Urothelium cell line (cell line): Measurements from ENCODE around the gene TMED4.

Experiments used
- DNase-seq: peaks from one replicate; pipeline ENCODE4 v3.0.0; 2011; ENCODE audit warnings: low spot score, mixed read lengths
- FAIRE-seq: peaks from 2 replicates; lab custom pipeline; 2011; peaks lifted over from hg19 to GRCh38; lab: Jason Lieb, UNC

Gene TMED4

DNA sequence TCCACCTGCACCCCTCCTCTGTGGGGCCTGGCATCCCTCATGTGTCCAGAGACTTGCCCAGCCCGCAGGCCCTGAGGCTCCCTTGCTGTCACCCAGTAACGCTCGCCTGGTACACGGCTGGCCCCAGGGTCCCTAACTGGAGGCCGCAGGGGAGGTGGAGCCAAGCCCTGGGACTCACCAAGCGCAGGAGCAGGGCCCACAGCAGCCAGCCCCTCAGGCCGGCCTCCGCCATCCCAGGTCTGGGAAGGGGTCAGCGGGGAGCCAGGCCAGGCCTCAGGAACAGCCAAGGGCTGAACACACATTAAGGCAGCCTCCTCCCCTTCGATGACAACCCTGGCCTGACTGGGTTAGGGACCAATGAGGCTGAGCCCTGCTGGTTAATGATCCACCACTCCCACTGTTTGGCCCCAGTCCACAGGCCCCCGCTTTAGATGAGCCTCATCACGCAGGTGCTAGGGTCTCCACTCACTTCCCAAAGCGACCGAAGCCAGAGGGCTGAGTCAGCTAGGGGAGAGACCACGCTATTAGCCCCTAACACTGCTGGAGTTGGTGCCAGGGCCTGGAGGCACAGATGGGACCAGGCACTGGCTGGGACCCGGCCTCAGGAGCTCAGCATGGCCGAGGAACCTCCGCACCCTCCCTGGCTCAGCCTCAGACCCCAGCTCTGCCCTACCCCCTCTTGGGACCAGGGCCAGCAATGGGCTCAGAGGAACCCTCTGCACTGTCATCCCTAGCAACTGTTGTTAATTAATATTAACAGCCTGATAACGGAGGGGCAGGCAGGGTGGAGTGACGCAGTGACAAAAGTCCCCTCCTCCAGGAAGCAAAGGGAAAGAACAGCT, 40.8 kb downstream of the TMED4 start, which contains the start of gene NPC1L1:
Gene NPC1L1, minus strand, starts transcription at position 303 of the 842 bp plus-strand sequence. Its CDS starts 71 bp downstream, at position 232.
- FAIRE-seq (no peak), DNase-seq (no peak)

DNA sequence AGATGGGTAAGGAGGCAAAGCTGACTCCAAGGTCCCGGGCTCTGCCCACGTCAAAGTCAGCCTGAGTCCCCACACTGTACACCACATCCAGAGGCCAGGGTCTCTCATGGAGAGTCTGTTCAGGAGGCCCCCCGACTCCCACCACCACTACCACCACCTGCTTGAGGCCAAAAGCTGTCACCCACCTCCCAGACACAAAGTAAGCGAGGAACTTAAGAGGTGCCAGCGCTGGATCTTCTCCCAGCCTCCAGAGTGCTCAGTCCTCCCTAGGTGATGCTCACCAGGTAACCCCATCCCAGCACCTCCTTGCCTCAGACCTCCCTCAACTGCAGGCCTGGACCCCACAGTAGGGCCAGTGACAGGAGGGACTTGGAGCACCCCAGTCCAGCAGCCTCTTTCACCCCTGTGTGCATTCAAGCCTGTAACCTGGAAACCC, 41.4 kb downstream of the TMED4 start:
- no peak for FAIRE-seq

DNA sequence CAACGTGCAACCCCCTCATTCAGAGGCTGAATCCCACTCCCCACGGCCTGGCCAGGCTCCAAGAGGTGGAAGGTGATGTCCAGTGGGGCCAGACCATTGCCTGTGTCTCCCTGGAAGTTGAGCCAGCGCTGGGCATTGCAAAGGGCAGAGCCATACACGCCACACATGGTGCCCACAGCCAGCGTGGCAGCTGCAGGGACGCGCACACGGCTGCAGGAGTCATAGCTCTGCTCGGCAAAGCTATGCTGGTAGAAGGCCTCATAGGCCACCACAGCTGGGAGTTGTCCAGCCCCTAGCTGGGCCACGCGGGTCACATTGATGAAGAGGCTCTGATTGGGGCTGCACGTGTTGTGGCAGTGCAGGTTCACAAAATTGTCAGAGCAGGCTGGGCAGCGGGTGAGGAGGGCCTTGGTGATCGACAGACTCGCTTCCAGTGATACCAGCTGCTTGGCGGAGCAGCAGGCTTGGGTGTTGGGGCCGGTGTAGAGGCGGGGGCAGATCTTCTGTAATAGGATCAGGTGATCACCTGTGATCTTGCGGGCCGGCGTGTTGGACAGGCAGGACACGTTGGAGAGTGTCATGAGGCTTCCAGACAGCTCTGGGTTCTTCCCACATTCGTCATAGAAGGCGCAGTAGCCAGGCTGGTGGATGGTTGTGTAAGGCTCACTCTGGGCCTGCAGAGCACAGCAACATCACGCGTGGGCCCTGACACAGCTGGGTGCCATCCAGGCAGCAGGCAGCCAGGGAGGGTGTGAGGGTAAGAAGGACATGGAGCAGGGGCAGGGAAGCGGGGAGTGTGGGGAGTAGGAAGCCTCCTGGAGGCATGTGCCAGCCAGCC, 42.1 kb downstream of the TMED4 start:
- no peak for DNase-seq
- FAIRE-seq = no peak

More for the DNA sequence above, 41.4 kb downstream of the TMED4 start:
- no peak for DNase-seq

DNA sequence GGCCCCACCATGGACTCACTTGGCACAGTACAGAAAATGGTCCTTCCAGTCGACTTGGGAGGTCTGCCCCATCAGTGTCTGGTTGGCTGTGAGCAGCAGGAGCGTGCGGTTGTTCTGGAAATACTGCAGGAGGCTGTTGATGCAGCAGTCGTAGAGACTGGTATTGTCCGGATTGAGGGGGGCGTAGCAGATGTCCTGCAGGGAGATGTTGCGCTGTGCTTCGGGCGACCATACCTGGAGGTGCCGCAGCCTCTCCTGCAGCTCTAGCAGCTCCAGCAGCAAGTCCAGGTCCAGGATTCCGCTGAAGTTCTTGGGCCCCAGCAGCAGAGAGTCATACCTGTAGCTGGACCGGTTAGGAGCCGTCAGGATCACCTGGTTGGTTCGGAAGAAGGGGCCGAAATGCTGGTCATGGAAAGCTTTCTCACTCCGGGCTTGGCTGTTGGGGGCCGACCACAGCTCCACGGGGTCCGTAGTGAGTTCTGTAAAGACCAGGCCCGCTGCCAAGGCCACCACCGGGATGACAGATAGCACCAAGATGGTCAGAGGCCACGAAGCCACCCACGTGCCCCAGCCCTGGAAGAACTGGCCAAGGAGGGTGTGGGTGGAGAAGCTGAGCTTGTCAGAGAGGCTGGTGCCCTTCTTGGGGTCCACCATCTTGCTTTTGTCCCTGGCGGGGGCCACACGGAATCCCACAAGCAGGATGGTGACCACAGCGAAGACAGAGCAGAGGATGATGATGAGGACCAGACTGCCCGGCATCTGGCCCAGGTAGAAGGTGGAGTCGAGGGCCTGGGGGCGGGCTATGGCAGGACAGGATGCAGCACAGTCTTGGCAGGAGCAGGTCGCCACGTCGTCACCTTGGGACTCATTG, 43.0 kb downstream of the TMED4 start:
- DNase-seq = no peak
- no peak for FAIRE-seq

DNA sequence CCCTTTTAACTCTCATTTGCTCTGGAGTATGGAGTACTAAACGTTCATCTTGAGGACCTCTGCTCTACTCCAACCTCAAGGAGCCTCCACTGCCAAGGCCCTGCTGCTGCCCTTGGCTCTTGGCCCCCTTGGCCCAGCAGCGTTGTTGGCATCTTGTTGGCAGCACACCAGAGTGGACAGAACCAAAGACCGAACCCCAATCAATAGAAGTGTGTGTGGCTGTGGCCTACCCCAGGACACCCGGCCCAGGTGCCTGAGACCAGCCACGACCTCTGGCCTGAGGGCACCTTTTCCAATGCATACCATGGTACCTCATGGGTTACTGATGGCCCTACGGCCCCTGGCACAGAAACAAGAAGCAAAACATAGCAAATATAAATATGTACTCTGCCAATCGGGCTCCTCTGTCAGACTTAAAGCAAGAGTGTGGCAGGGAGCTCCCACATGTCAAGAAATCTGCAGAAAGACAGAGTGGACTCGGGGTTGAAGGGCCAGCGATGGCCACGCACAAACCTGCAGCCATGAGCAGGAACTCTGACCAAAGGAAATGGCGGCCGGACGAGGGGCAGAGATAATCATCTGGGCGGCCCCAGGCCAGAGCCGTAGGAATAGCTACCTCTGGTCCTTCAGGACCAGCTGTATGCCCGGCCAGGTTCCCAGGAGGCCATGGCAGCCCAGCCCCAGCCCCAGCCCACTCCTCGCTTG, 43.8 kb downstream of the TMED4 start:
- no peak for DNase-seq
- no peak for FAIRE-seq

DNA sequence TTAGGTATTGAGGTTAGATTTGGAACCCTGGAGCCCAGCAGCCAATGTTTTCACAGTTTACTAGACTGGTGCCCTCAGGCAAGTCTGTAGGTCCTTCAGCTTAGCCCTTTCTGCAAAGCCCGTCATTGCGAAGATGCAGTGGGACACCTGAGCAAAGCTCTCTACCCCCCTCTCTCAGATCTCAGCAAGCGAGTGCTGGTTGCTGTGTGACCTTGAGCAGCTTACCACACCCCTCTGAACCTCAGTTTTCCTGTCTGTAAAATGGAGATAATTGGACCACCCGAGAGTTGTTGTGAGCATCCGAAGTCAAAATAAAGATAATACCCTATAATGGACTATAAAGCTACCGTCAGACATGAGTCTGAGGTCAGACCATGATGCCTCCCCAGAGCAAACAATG, 44.6 kb downstream of the TMED4 start:
- FAIRE-seq (no peak), DNase-seq (no peak)

DNA sequence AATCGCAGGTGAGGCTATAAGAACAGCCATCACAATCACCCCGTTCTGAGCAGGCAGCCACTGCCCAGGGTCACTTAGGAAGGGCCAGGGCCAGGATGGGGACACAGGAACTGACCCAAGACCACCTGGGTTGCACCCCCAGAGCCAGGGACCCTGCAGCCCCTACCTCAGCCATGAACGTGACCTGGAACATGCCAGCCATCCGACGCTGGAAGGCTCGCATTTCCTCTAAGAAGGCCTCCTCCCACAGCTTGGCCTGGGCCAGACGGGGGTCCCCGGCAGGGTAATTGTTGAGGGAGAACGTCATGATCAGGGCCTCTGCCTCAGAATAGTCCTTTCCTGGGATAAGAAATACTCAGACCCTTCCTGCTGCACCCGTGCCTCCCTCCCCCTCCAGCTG, 45.9 kb downstream of the TMED4 start:
- DNase-seq (no peak), FAIRE-seq (no peak)

DNA sequence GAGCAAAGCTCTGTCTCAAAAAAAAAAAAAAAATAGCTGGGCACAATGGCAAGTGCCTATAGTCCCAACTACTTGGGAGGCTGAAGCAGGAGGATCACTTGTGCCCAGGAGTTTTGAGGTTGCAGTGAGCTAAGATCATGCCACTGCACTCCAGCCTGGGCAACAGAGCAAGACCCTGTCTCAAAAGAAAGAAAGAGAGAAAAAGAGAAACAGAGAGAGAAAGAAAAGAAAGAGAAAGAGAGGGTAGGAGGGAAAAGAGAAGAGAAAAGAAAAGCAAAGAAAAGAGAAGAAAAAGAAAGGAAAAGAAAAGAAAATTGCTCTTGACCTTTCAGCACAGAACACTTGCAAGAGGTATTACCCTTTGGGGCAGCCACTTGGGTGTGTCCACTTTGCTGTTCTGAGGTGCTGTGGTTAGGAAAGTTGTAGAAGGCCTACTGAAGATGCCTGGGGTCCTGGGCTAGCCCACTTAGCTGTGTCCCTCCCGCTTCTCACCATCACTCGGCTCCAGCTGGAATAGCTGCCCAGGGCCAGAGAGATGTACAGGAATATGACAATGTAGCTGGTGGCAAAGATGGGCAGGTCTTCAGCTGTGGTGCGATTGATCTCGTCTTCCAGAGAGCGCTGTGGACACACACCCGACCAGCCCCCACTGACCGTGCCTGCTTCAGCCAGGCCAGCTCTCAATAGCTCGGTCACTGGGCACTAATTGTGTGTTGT, 46.5 kb downstream of the TMED4 start:
- DNase-seq (no peak), FAIRE-seq (no peak)

DNA sequence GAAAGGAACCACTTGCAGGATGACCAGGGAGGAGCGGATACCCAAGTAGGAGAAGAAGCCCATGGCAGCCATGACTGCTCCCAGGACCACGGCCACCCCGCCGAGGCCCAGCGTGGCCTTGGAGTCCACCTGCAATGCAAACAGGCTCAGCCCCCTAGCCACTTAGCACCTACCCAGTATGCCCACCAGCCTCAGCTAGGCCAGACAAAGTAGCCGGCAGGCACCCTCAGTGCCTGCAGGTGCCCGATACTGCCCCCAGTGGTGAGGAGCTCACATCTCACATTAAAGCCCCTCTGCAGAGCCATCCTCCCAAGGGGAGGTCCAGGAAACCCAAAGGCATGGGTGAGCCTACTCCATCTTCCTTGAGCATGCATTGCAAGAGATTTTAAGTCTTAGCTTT, 47.5 kb downstream of the TMED4 start:
- DNase-seq (peak; percentile 71), FAIRE-seq (no peak)

DNA sequence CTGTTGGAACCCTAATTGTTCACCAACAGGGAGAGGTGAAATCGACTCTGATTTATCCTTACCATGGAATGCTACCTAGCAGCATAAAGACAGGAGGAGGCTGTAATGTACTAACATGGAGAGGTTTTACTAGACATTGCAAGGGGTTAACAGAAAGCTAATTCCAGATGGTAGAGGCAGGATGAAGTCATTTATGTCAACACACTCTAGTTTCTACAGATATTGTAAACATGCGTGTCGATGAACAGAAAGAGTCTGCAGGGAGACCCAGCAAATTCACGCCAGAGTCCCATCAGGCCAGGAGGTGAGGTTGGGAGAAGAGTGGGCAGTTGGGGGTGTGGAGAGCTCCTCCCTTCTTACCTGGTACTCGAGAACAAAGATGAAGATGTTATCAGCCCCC, 47.9 kb downstream of the TMED4 start:
- peak; percentile 3 for DNase-seq
- FAIRE-seq = no peak

DNA sequence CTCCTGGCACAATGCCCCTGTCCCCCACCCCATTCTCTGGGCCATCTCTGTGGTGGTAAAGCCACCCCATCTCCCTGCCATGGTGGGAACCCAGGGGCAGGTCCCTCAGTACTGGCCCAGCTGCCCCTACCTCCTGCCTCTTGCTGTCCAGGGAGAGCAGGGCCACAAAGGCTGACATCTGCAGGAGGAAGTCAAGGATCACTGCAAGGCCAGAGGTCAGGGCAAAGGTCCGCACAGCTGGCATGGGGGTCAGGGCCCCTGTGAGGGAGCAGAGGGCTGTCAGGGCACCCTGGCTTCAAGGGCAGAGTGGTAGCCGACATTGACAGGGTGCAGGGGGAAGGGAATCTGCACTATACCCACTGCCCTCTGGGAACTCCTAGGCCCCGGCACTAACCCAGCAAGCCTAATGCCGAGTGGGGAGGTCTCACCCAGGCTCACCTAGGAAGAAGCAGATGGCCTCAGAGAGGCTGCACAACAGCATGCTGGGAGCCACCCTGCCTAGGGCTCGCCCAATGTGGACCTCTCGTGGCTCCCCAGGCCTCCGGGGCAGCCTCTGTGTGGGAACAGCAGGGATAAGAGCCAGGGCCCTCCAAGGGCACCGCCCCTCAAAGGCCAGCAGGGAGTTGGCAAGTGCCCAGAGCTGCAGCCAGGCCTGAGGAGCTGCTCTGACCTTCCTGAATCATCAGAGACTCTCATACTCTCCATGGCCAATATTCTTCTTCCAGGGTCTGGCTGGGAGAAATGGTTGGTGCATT, 48.6 kb downstream of the TMED4 start:
- DNase-seq (peak; percentile 7), FAIRE-seq (no peak)

DNA sequence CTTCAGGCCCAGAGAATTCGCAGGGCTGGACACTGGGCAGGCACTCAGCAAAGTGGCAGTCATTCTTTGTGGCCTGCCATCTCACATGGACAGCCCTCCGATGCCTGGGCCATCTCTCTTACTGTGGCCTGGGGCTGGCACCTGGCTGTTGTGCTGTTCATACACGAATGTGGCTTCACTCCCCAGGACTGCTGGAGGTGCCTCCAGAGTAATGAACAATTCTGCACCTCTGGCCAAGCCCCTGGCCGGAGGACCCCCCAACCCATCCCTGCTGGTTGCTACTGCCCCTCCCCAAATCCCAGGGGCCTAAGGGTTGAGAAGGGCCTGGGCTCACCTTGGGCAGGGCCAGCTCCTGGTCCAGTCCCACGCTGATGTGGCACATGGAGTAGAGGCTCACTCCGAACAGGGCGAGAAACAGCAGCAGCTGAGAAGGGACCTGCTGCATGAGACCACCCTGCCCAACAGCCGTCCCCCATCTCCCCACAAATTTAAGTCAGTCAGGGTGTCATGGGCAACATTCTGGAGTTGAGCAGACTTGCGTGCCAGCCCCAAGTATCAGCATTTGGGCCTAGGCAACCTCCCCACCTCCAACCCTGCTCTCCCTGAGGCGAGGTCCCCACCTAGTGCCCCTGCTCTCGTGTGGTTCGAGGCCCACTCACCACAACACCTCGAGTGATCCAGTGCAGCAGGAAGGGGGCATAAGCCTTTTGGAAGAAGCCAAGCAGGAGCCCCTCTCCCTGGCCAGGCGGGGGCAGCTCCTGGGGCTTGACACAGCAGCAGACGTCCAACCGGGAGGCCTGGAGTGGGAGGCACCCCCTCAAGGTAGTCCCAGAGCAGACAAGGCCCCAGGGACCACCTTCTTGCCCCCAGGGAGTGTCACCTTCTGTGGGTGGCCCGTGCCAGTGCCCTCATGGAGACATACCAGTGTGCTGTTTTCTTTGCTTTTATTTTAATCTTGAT, 50.3 kb downstream of the TMED4 start:
- DNase-seq (peak; percentile 4), FAIRE-seq (peak; percentile 63)

DNA sequence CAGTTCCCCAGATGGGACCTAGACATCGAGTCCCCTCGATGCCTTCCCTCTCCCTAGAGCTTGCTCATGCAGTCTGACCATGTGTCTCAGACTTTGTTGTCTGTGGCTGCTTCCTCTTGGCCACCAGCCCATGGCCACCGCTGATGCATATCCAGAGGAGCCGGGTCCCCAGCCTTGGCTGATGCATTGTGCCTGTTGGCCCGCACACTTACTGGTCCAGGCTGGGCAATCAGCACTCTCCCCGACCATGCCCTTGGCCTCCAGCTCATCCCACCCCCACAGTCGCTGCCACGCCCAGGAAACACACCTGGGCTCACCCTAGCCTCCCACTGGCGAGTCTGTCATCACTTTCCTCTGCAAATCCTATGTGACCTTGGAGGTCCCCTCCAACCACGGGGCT, 51.0 kb downstream of the TMED4 start:
- no peak for FAIRE-seq
- peak; percentile 3 for DNase-seq
